Panc1 (cell line): ENCODE results near the gene KCNA5. TPM values are rescaled to one million over a fixed set of nuclear protein-coding genes. Genes with fewer than 3 reads are reported as not detected.

Source experiments
- ATAC-seq: fragments of 200-7000 bp; cut with Tn5 transposase; 2 replicates; pipeline ENCODE4 v1.9.1; 2020; ENCODE audit warnings: mild to moderate bottlenecking, moderate library complexity
- Bru-seq: library from RNA; stranded (reverse); fragments of 400-500 nt; gene quantifications from one replicate; lab custom pipeline; 2021; lab: Mats Ljungman, UMichigan
- BruChase-seq, 2 experiments: library from RNA; stranded (reverse); fragments of 400-500 nt; gene quantifications; one replicate each; lab custom pipeline; 2021; lab: Mats Ljungman, UMichigan
- BruUV-seq: library from RNA; stranded (reverse); fragments of 400-500 nt; replicated peaks from 2 replicates; lab custom pipeline; 2021; lab: Mats Ljungman, UMichigan
- CTCF ChIA-PET: fragments of 300-600 bp; sonication (Branson Sonifier 250); formaldehyde crosslinking; loops from one replicate; lab custom pipeline; 2022; ENCODE audit warnings: antibody characterized with exemption; lab: Charles Lee
- POLR2A ChIA-PET: fragments of 300-600 bp; sonication (Branson Sonifier 250); formaldehyde crosslinking; loops from one replicate; lab custom pipeline; 2022; ENCODE audit warnings: antibody characterized with exemption; lab: Charles Lee
- DNase-seq: peaks from one replicate; pipeline ENCODE4 v3.0.0-alpha.2; 2010; ENCODE audit warnings: low read depth, low spot score
- H3K27ac ChIP-seq: 2 replicates; pipeline ENCODE4 v1.5.1; 2011; ENCODE audit warnings: mild to moderate bottlenecking, low read length, inconsistent platforms
- H3K27me3 ChIP-seq: fragments of 200-500 bp; sonication (Bioruptor generic); 2 replicates; pipeline ENCODE4 v1.6.0; 2014; ENCODE audit warnings: low read length, inconsistent platforms; ENCODE audit not compliant: control insufficient read depth, insufficient read depth
- H3K36me3 ChIP-seq: fragments of 200-500 bp; sonication (Bioruptor generic); 2 replicates; pipeline ENCODE4 v1.5.1; 2014; ENCODE audit warnings: inconsistent platforms, mild to moderate bottlenecking, low read length, moderate library complexity; ENCODE audit not compliant: control insufficient read depth, insufficient read depth
- H3K4me1 ChIP-seq: 2 replicates; pipeline ENCODE4 v1.5.1; 2011; ENCODE audit warnings: inconsistent platforms, mild to moderate bottlenecking, low read length, moderate library complexity; ENCODE audit not compliant: control insufficient read depth, insufficient read depth
- H3K4me3 ChIP-seq, 2 experiments: 2 replicates each; pipeline ENCODE4 v1.5.1; 2011 to 2012; ENCODE audit warnings: low read depth in 2 of 2, low read length in 2 of 2, mild to moderate bottlenecking in 2 of 2, inconsistent platforms in 1 of 2, moderate library complexity in 1 of 2
- H3K9me3 ChIP-seq: fragments of 200-500 bp; sonication (Bioruptor generic); 2 replicates; pipeline ENCODE4 v1.5.1; 2014; ENCODE audit warnings: low read depth, mild to moderate bottlenecking, inconsistent platforms, low read length, moderate library complexity; ENCODE audit not compliant: control insufficient read depth, insufficient read depth
- CTCF ChIP-seq: fragments of 450-650 bp; IDR thresholded peaks from 2 replicates; pipeline ENCODE4 v1.5.1; 2017; ENCODE audit warnings: mild to moderate bottlenecking
- POLR2AphosphoS5 ChIP-seq: IDR thresholded peaks from 2 replicates; pipeline ENCODE4 v1.6.1; 2012; ENCODE audit warnings: mild to moderate bottlenecking, low read depth, low read length, moderate library complexity
- REST ChIP-seq, 2 experiments: IDR thresholded peaks; 2 replicates each; pipeline ENCODE4 v1.6.1; 2011 to 2012; ENCODE audit warnings: low read depth in 2 of 2, control low read depth in 1 of 2, low read length in 1 of 2, mild to moderate bottlenecking in 1 of 2, moderate library complexity in 1 of 2; ENCODE audit not compliant: insufficient read depth in 1 of 2
- SIN3A ChIP-seq: IDR thresholded peaks from 2 replicates; pipeline ENCODE4 v1.6.1; 2012; ENCODE audit warnings: low read depth, mild to moderate bottlenecking, low read length, moderate library complexity, borderline replicate concordance; ENCODE audit not compliant: insufficient read depth
- TCF7L2 ChIP-seq: IDR thresholded peaks from 2 replicates; pipeline ENCODE4 v1.6.1; 2011; ENCODE audit warnings: mild to moderate bottlenecking, low read depth, low read length, inconsistent platforms
- in situ Hi-C: cut with HindIII; loops from 2 replicates; pipeline ENCODE4 v1.10.0; 2016; ENCODE audit warnings: low sequenced_read_pairs, low pct_unique_long_range_greater_than_20kb
- intact Hi-C: fragments of 100-400 bp; cut with micrococcal nuclease; formaldehyde crosslinking; loops from one replicate; pipeline ENCODE4 v1.10.0; 2022; ENCODE audit not compliant: unreplicated experiment
- long read RNA-seq: library from polyadenylated mRNA; unstranded; transcript quantifications from one replicate; pipeline ENCODE4 v2.0.0, GENCODE V29; 2021; ENCODE audit not compliant: unreplicated experiment
- polyA plus RNA-seq: library from polyadenylated mRNA; unstranded; fragments of >200 nt; gene quantifications from one replicate; pipeline ENCODE4 v1.2.1, GENCODE V29; 2012; ENCODE audit warnings: missing spikeins; ENCODE audit not compliant: insufficient read length
- total RNA-seq: library from RNA; stranded (reverse); gene quantifications from one replicate; pipeline ENCODE4 v1.2.1, GENCODE V29; 2021; ENCODE audit not compliant: unreplicated experiment

KCNA5 gene
- total RNA-seq (not detected), Bru-seq, nascent RNA (not detected), BruChase-seq, experiment 1, labeled RNA remaining after a 2-hour chase (not detected), BruChase-seq, experiment 2, labeled RNA remaining after a 6-hour chase (not detected)
- polyA plus RNA-seq: not detected
- long read RNA-seq: 0 reads

GRCh38 chr12:5043589-5044419 is at the start of gene KCNA5:
KCNA5 (plus strand) TSS chr12:5043879; CDS start chr12:5044148, 269 bp downstream.
- Histone ChIP-seq H3K36me3 (no peaks in the 10 kb centered on the region), H3K27ac (no peak within 1 kb of the TSS), H3K27me3 (peaks cover 2% of the 10 kb centered on the region; the same call in 1 of the 2 replicates), H3K9me3 (no peaks in the 10 kb centered on the region), H3K4me1 (no peaks in the 10 kb centered on the region), H3K4me3 (no peak within 1 kb of the TSS)
- in situ Hi-C loops (no loop called here), intact Hi-C loops (no loop called here)
- ChIA-PET POLR2A (no interaction called here), CTCF (no interaction called here)
- no peak for ATAC-seq
- no TSS peak for BruUV-seq
- DNase-seq: no peak
- TF ChIP-seq SIN3A: no peak
- no peak for TF ChIP-seq CTCF
- no peak for TF ChIP-seq POLR2AphosphoS5
- TF ChIP-seq TCF7L2: no peak
- no peak for TF ChIP-seq REST (IDR thresholded peaks at IDR 0.05; ENCODE audit: insufficient read depth in 1 of 2, low read depth in 2 of 2, low read length in 1 of 2)

- BruUV-seq: no TSS peak
- ChIA-PET CTCF (no interaction called here), POLR2A (no interaction called here)
- H3K36me3 ChIP-seq: no peaks in the 10 kb centered on the region
- no peak for TF ChIP-seq TCF7L2
- TF ChIP-seq POLR2AphosphoS5: no peak
- TF ChIP-seq REST (IDR thresholded peaks at IDR 0.05; ENCODE audit: insufficient read depth in 1 of 2, low read depth in 2 of 2, low read length in 1 of 2): no peak
- TF ChIP-seq CTCF: no peak
- no peak for TF ChIP-seq SIN3A
- H3K9me3 ChIP-seq: no peaks in the 10 kb centered on the region
- no peaks in the 10 kb centered on the region for H3K4me1 ChIP-seq
- H3K27me3 ChIP-seq: no peaks in the 10 kb centered on the region; the same call in 1 of the 2 replicates
- H3K27ac ChIP-seq: no peak overlapping the region
- intact Hi-C loops (no loop called here), in situ Hi-C loops (no loop called here)
- no peak for DNase-seq
- ATAC-seq: no peak
- H3K4me3 ChIP-seq: no peak overlapping the region
Measured at GRCh38 chr12:4994622-4995021, 49.1 kb upstream of the KCNA5 start.
